Esophagus muscularis mucosa (tissue), 3 donors: ENCODE results near the gene FCRLA.

Experiments
- POLR2A ChIP-seq: fragments of 450-650 bp; IDR thresholded peaks from one replicate; pipeline ENCODE4 v1.6.1; 2017; ENCODE audit warnings: antibody characterized with exemption, moderate library complexity, mild to moderate bottlenecking, low read depth
- POLR2AphosphoS5 ChIP-seq, 2 donors: sonication (generic); formaldehyde crosslinking; IDR thresholded peaks; one replicate each; pipeline ENCODE4 v1.6.1; 2017; ENCODE audit warnings: antibody characterized with exemption in 2 of 2
- TF ChIP-seq, protein P1 (sequence below), 3 experiments: fragments of 200-600 bp in 2 of 3; fragments of 450-650 bp in 1 of 3; sonication (generic) in 2 of 3; IDR thresholded peaks; one replicate each; pipeline ENCODE4 v1.5.1; 2017 to 2019; ENCODE audit warnings: antibody characterized with exemption in 3 of 3, mild to moderate bottlenecking in 2 of 3, moderate library complexity in 1 of 3

DNA sequence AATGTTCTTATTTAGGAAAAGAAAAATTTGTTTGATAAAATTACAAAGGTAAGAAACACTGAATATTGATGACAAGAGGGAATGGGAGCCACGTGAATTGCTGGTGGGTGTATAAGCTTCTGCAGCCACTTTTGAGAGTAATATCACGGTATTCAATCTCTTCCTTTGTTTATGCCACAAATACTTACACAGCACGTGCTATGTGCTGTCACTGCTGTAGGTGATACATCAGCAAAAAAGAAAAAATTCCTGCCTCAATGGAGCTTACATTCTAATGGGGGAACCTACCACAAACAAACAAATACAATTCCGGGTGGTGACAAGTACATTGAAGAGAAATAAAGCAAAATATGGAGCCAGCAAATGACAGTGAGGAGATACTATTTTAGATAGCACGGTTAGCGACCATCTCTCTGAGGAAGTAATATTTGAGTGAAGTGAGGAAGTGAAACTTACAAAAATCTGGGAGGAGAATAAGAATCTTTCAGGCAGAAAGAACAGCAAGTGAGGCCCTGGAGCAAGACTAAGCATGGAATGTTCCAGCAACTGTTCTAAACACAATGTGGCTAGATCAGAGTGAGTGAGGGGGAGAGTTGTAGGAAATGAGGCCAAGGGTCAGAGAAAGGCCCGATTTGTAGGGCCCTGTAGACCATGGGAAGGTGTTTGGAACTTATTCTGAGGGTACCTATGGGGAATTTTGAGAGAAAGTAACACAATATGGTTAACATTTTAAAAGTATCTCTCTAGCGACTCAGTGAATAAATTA lies 11.7 kb downstream of the FCRLA start:
- TF ChIP-seq POLR2AphosphoS5 (IDR thresholded peaks at IDR 0.05) (no peak), POLR2A (no peak)
- TF ChIP-seq, protein P1, sequence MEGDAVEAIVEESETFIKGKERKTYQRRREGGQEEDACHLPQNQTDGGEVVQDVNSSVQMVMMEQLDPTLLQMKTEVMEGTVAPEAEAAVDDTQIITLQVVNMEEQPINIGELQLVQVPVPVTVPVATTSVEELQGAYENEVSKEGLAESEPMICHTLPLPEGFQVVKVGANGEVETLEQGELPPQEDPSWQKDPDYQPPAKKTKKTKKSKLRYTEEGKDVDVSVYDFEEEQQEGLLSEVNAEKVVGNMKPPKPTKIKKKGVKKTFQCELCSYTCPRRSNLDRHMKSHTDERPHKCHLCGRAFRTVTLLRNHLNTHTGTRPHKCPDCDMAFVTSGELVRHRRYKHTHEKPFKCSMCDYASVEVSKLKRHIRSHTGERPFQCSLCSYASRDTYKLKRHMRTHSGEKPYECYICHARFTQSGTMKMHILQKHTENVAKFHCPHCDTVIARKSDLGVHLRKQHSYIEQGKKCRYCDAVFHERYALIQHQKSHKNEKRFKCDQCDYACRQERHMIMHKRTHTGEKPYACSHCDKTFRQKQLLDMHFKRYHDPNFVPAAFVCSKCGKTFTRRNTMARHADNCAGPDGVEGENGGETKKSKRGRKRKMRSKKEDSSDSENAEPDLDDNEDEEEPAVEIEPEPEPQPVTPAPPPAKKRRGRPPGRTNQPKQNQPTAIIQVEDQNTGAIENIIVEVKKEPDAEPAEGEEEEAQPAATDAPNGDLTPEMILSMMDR (IDR thresholded peaks at IDR 0.05) = no peak
